Activated T-helper 1 cell treated with Interleukin-2 at 50 U/mL for 16 hours (primary cell): Measurements from ENCODE around the gene GPT2.

Source experiments
- DNase-seq: peaks from one replicate; pipeline ENCODE4 v3.0.0-alpha.2; 2020; ENCODE audit warnings: low read depth

Gene GPT2

DNA sequence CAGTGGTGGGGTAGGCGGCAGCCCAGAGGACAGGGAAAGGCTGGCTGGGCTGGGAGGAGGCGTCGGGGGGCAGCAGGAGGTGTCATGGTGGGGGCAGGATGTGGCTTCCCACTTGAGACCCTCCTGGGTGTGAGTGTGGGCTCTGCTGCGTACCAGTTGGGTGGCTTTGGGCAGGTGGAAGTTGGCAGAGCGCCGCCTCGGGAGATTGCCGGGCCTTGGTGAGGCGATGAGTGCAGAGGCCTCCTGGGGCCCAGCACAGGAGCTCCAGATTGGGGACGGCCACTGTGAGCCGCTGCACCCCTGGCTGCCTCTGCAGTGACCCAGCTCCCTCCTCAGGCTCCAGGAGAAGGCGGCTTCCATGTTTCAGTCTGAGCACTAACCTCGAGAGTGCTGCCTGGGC, 13.8 kb downstream of the GPT2 start:
- DNase-seq: no peak

- no peak for DNase-seq
Measured at GRCh38 chr16:46899443-46900143, 15.4 kb downstream of the GPT2 start.

GRCh38 chr16:46900455-46901235, 16.5 kb downstream of the GPT2 start:
- DNase-seq: no peak

- no peak for DNase-seq
Measured at GRCh38 chr16:46901709-46902108, 17.5 kb downstream of the GPT2 start.

DNA sequence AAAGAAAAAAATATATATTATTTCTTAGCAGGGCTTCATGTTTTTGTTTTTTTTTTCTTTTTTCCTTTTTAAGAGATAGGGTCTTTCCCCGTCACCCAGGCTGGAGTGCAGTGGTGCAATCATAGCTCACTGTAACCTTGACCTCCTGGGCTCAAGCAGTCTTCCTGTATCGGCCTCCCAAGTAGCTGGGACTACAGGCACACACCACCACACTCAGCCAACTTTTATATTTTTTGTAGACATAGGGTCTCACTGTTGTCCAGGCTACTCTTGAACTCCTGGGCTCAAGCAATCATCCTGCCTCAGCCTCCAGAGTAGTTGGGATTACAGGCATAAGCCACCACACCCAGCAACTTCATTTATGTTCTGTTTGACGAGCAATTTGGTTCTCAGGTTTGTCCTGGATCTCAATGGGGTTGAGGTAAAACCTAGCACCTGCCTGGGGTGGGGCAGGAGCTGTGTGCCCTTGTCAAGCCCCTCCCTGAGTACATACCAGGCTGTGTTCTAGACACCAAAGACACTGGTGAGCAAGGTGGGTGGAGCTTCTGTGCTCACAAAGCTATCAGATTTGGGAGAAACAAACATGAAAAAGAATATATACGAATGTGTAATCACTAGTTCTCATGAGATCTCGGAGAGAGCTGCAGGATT, 19.2 kb downstream of the GPT2 start:
- DNase-seq: no peak

DNA sequence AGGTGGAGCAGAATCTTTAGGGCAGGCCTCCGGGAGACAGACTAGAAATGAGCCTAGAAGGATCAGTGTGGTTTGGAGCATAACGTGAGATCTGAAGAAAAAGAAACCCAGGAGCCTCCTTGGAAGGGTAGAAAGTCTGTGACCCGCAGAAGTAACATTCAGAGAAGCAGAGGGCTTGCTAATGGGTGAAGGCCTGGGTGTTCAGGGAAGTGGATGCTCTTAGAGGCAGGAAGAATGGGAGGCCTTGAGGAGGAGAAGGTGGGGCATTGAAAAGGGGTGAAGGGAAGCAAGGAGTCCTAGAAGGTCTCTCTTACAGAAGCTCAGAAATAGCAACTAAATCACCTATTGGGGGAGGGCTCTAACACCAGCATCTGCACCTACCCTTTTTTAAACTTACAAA, 20.3 kb downstream of the GPT2 start:
- DNase-seq: no peak

DNA sequence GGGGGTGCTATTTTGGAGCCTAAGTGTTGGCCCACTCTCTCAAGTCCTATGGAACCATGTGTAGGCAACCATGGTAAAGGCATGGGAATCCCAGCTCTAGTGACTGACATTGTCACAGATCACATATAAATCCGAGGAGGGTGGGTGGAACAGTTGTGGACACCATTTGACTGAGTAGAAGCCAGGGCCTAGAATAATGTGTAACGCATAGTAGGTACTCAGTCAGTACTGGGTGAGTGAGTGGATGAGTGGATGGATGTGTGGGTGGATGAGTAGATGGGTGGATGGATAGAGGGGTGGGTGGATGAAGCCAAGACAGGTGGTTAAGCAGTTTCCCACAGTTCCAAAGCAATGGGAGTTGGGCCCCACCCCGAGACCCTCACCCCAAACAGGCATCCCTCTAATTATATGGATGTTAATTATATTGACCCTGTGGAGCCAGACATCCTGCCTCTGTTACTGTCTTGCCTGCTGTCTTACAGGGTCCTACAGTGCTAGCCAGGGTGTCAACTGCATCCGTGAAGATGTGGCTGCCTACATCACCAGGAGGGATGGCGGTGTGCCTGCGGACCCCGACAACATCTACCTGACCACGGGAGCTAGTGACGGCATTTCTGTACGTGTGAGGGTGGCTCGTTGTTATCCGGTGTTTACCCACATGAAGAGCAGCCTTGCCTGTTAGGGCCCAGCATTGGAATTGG, 22.3 kb downstream of the GPT2 start:
- DNase-seq: no peak

DNA sequence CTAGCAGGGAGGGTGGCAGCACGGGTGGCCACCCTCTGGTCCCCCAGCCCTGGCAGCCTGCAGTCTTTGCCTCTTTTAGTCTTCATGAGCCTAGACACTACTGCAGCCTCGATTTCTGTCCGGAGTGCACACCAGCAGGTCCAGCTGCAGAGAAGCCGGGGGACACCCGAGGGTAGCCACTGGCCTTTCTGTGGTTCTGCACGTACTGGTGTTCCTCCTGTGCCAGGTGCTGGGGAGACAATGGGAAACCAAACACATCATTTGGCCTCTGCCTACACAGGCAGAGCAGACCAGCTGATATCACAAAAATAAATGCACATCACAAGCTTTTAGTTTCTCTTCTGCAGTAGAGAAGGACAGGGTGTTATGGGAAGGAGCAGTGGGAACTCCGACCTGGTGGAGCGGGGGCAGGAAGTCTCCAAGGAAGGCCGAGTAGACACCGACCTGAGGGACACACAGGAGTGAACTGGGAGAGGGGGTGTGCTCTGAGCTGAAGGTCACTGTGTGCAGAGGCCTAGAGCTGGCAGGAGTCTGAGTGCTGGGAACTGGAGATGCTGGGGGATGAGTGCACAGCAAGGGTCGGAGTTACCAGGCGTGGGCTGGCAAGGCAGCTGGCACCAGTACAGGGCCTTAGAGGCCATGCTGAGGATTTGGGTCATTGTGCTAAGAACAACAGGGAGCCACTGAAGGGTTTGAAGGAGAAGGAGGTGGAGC, 23.1 kb downstream of the GPT2 start:
- DNase-seq: no peak

- peak; percentile 33 for DNase-seq
Measured at GRCh38 chr16:46908540-46909372, 24.6 kb downstream of the GPT2 start.

DNA sequence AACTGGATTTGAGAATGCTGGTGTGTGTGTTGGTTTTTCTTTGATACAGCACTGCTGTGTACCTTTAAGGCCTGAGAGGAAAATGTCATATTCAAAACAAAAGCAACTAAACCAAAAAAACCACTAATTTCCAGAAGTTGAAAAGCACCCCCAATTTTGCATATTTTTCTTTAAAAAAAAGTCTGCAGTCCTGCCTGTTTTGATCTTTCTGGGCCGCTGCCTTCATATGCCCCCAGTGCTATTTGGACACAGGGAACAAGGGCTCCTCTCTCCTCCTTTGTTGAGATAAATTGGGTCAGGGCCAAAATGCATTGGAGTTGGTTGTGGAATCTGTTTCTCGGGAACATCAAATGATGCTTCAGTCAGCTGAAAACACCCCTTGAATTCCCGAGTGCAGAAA, 26.9 kb downstream of the GPT2 start:
- no peak for DNase-seq

DNA sequence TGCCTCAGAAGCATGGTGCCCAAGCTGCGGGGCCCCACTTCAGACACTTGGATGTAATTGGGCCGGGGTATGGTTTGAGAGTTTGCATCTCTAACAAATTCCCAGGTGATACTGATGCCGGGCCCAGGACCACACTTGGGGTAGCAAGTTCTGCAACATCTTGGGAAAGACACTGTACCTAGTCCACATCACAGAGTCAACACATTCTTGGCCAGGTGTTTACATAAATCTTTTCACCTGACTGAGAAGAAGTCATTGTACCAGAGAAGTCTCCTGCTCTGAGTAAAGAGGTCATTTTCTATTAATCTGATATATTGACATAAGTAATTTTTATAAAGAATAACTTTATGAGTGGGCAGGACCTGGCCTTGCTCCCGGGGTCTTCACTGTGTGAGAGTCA, 27.5 kb downstream of the GPT2 start:
- no peak for DNase-seq

DNA sequence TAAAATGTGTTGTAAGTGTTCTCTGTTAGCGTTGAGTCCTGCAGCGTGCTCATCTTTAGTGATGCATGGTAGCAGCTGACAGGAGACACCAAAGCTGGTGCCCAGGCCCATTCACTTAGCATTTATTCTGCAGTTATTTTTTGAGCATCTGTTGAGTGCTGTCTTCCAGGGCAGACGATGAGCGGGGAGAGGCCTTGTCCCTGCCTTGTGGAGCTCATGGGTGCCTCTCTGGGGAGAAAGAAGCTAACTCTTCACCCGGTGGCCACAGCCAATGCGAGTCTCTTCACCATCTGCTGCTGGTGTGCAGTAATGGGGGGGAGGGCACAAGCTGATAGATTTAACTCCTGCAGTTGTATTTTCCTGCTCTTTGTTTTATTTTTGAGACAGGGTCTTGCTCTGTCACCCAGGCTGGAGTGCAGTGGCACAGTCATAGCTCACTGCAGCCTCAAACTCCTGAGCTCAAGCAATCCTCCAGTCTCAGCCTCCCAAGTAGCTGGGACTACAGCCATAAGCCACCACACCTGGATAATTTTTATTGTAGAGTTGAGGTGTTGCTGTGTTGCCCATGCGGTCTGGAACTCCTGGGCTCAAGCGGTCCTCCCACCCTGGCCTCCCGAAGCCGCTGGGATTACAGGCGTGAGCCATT, 30.5 kb downstream of the GPT2 start:
- DNase-seq: no peak

- DNase-seq: no peak
Measured at GRCh38 chr16:46915483-46916025, 31.4 kb downstream of the GPT2 start.

DNA sequence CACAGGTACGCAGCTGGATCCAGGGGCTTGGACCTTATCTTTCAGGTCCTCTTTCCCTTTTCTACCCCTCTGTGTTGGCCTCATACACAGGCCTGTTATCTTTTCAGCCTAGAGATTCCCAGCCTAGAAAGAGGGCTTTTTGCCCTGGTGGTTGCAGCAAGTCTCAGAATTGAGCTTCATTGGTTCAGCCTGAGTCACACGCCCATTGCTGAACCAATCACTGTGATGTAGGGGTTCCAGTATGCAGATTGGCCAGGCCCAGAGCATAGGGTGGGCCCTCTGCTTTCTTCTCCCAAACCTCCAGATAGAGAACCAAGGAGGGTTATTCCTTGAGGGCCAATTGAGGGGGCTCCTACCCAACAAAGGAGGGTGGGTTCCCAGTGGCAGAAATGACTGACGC, 32.8 kb downstream of the GPT2 start:
- DNase-seq: no peak

DNA sequence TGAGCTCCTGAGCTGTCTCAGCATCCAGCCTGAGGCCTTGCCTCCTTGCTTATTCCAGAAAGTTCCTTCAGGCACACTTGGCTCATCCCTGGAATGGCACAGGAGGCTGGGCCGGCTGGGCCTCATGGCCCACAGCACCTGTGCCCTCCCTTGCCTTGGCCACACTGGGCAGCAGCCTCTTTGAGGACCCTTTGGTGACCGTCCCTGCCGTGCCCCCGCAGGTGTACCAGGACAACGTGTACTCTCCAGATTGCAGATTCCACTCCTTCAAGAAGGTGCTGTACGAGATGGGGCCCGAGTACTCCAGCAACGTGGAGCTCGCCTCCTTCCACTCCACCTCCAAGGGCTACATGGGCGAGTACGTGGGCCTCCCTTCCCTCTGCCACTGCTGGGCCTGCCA, 34.2 kb downstream of the GPT2 start:
- DNase-seq: no peak

- no peak for DNase-seq
Measured at GRCh38 chr16:46918905-46919792, 35.0 kb downstream of the GPT2 start.

DNA sequence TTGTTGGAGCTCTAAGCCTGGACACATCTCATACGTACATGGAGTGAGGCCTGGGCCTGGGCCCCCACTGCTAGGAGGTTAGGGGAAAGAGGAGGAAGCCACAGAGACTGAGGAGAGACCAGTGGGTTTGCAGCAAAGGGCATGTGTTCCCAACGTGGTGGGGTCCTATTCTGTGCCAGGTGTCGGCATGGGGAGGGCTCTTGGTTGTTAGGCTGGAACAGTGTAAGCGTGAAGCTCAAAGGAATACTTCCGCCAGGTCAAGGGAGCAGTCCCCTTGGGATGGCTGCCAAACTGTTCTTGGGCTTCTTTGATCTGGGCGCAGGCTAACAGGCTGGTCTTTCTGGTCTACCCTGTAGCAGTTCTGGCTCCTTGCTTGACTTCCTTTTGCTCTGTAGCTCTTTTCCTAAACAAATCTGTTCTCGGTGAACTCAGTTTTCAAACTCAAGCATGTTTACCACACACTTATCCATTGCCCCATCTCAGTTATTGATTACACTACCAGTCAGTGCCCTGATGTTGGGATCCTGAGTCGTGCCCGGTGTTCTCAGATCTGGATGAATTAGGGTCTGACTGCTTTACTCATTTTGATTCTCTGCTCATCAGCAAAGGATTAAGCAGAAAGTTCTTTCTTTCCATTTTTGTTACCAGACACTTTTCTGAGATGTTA, 36.4 kb downstream of the GPT2 start:
- no peak for DNase-seq

GRCh38 chr16:46922239-46922638, 38.1 kb downstream of the GPT2 start:
- DNase-seq: no peak
